HEK293 (cell line): ENCODE data around the gene SLC35B4.

ENCODE experiments used
- CTCF ChIA-PET: fragments of 350-600 bp; formaldehyde crosslinking; extraction: SDS; loops from one replicate; lab custom pipeline; 2021; ENCODE audit warnings: antibody characterized with exemption; lab: Yijun Ruan, JAX
- POLR2A ChIA-PET: fragments of 300-600 bp; formaldehyde crosslinking; extraction: SDS; loops from one replicate; lab custom pipeline; 2020; ENCODE audit warnings: antibody characterized with exemption, inconsistent platforms; lab: Yijun Ruan, JAX
- H3K27ac ChIP-seq: fragments of 200-500 bp; sonication (Bioruptor generic); 2 replicates; pipeline ENCODE4 v1.5.1; 2014; ENCODE audit warnings: low read depth, low read length, control low read depth, inconsistent platforms; ENCODE audit errors: extremely low read depth
- H3K36me3 ChIP-seq, 2 experiments: fragments of 200-500 bp in 1 of 2; sonication (Bioruptor generic) in 1 of 2; 1 replicate in 1 of 2; 2 replicates in 1 of 2; pipeline ENCODE4 v1.5.1; 2014 to 2017; ENCODE audit warnings: inconsistent platforms in 2 of 2, low read length in 2 of 2; ENCODE audit not compliant: control insufficient read depth in 2 of 2, insufficient read depth in 1 of 2
- H3K4me1 ChIP-seq: fragments of 200-500 bp; sonication (Bioruptor generic); 2 replicates; pipeline ENCODE4 v1.5.1; 2014; ENCODE audit warnings: mild to moderate bottlenecking, low read length, inconsistent platforms; ENCODE audit not compliant: control insufficient read depth, insufficient read depth
- H3K4me3 ChIP-seq: 2 replicates; pipeline ENCODE4 v1.5.1; 2011; ENCODE audit warnings: low read depth, mild to moderate bottlenecking, control low read depth, low read length, moderate library complexity
- H3K9me3 ChIP-seq: fragments of 200-500 bp; sonication (Bioruptor generic); 2 replicates; pipeline ENCODE4 v1.5.1; 2014; ENCODE audit warnings: low read depth, low read length, inconsistent platforms; ENCODE audit not compliant: control insufficient read depth, insufficient read depth
- FEZF1 ChIP-seq: fragments of 450-650 bp; formaldehyde crosslinking; IDR thresholded peaks from 2 replicates; pipeline ENCODE4 v1.5.1; 2016; ENCODE audit warnings: missing biosample characterization, missing genetic modification characterization
- GLIS1 ChIP-seq: fragments of 450-650 bp; formaldehyde crosslinking; IDR thresholded peaks from 2 replicates; pipeline ENCODE4 v1.5.1; 2016; ENCODE audit warnings: missing biosample characterization, missing genetic modification characterization
- GLIS2 ChIP-seq: fragments of 450-650 bp; formaldehyde crosslinking; IDR thresholded peaks from 2 replicates; pipeline ENCODE4 v1.5.1; 2016; ENCODE audit warnings: missing biosample characterization, missing genetic modification characterization
- HIC1 ChIP-seq: fragments of 450-650 bp; formaldehyde crosslinking; IDR thresholded peaks from 2 replicates; pipeline ENCODE4 v1.5.1; 2016; ENCODE audit warnings: missing biosample characterization, missing genetic modification characterization
- HOXC10 ChIP-seq: sonication (generic); formaldehyde crosslinking; IDR thresholded peaks from 2 replicates; pipeline ENCODE4 v1.8.1; 2023; ENCODE audit warnings: mild to moderate bottlenecking, missing genetic modification reagents
- KLF17 ChIP-seq: fragments of 450-650 bp; formaldehyde crosslinking; IDR thresholded peaks from 2 replicates; pipeline ENCODE4 v1.5.1; 2016; ENCODE audit warnings: missing biosample characterization, missing genetic modification characterization
- PBX3 ChIP-seq: sonication (generic); formaldehyde crosslinking; IDR thresholded peaks from 2 replicates; pipeline ENCODE4 v1.8.1; 2022; ENCODE audit warnings: mild to moderate bottlenecking, moderate library complexity, missing genetic modification reagents
- PRDM1 ChIP-seq: fragments of 450-650 bp; formaldehyde crosslinking; IDR thresholded peaks from 2 replicates; pipeline ENCODE4; 2016; ENCODE audit warnings: missing biosample characterization, missing genetic modification characterization
- YY2 ChIP-seq: fragments of 450-650 bp; formaldehyde crosslinking; IDR thresholded peaks from 2 replicates; pipeline ENCODE4 v1.5.1; 2016; ENCODE audit warnings: missing biosample characterization, missing genetic modification characterization
- ZBTB10 ChIP-seq: fragments of 450-650 bp; formaldehyde crosslinking; IDR thresholded peaks from 2 replicates; pipeline ENCODE4 v1.5.1; 2016; ENCODE audit warnings: missing biosample characterization, missing genetic modification characterization
- ZNF114 ChIP-seq: fragments of 450-650 bp; formaldehyde crosslinking; IDR thresholded peaks from 2 replicates; pipeline ENCODE4 v1.5.0; 2017; ENCODE audit warnings: missing biosample characterization, missing genetic modification characterization
- ZNF121 ChIP-seq: fragments of 450-650 bp; formaldehyde crosslinking; IDR thresholded peaks from 2 replicates; pipeline ENCODE4 v1.5.1; 2016; ENCODE audit warnings: missing biosample characterization, missing genetic modification characterization
- ZNF146 ChIP-seq: fragments of 450-650 bp; formaldehyde crosslinking; IDR thresholded peaks from 2 replicates; pipeline ENCODE4 v1.5.1; 2016; ENCODE audit warnings: missing biosample characterization, missing genetic modification characterization
- ZNF26 ChIP-seq: fragments of 450-650 bp; formaldehyde crosslinking; IDR thresholded peaks from 2 replicates; pipeline ENCODE4 v1.5.1; 2016; ENCODE audit warnings: missing biosample characterization, missing genetic modification characterization
- ZNF266 ChIP-seq: fragments of 450-650 bp; formaldehyde crosslinking; IDR thresholded peaks from 2 replicates; pipeline ENCODE4 v1.5.1; 2016; ENCODE audit warnings: missing biosample characterization, missing genetic modification characterization, low read depth
- ZNF292 ChIP-seq: fragments of 450-650 bp; formaldehyde crosslinking; IDR thresholded peaks from 2 replicates; pipeline ENCODE4 v1.5.1; 2016; ENCODE audit warnings: low read depth, missing biosample characterization, missing genetic modification characterization, borderline replicate concordance
- ZNF701 ChIP-seq: fragments of 450-650 bp; formaldehyde crosslinking; IDR thresholded peaks from 2 replicates; pipeline ENCODE4 v1.5.1; 2016; ENCODE audit warnings: missing biosample characterization, missing genetic modification characterization

SLC35B4 gene

GRCh38 chr7:134327896-134328295 lies 11.2 kb upstream of the SLC35B4 start (continued):
- no peak for TF ChIP-seq ZBTB10 (tag by site-specific recombination)
- no peak for TF ChIP-seq ZNF266 (tag by site-specific recombination)
- TF ChIP-seq YY2 (tag by site-specific recombination), result no peak
- no peak for TF ChIP-seq ZNF114
- TF ChIP-seq KLF17 (tag by site-specific recombination), result no peak
- no peak for TF ChIP-seq GLIS2
- TF ChIP-seq, all 188 proteins: peak for 3

- peak; percentile 51; the same call in 1 of the 2 replicates for TF ChIP-seq ZNF146
- no peak for TF ChIP-seq HOXC10 (CRISPR knock-in tag)
- no peaks in the 10 kb centered on the region for H3K4me1 ChIP-seq
- CTCF ChIA-PET, result interaction anchor here (0.5 to 0.7 kb wide), 2 partner anchors 375 to 1297 kb away, joined by 3 read pairs; no protein-coding TSS in a partner anchor
- POLR2A ChIA-PET, result no interaction called here
- no peak overlapping the region for H3K4me3 ChIP-seq
- H3K36me3 ChIP-seq, result no peaks in the 10 kb centered on the region
- no peak overlapping the region for H3K27ac ChIP-seq
- H3K9me3 ChIP-seq, result no peaks in the 10 kb centered on the region
Measured at GRCh38 chr7:134324107-134324506, 7.4 kb upstream of the SLC35B4 start.

GRCh38 chr7:134320201-134320600 lies 3.5 kb upstream of the SLC35B4 start:
- Histone ChIP-seq H3K4me1 (no peaks in the 10 kb centered on the region), H3K4me3 (no peak overlapping the region), H3K36me3 (no peaks in the 10 kb centered on the region), H3K9me3 (no peaks in the 10 kb centered on the region), H3K27ac (no peak overlapping the region)
- CTCF ChIA-PET, result interaction anchor here (0.6 kb wide), 1 partner anchor 1738 kb away, joined by 4 read pairs; no protein-coding TSS in a partner anchor
- POLR2A ChIA-PET, result no interaction called here
- no peak for TF ChIP-seq FEZF1 (tag by site-specific recombination)

GRCh38 chr7:134318443-134318842 lies 1.7 kb upstream of the SLC35B4 start:
- ChIA-PET CTCF (no interaction called here), POLR2A (no interaction called here)
- no peaks in the 10 kb centered on the region for H3K4me1 ChIP-seq
- no peak overlapping the region for H3K4me3 ChIP-seq
- H3K36me3 ChIP-seq, result no peaks in the 10 kb centered on the region
- no peak overlapping the region for H3K27ac ChIP-seq
- no peak for TF ChIP-seq ZNF121 (tag by site-specific recombination)
- no peak for TF ChIP-seq ZNF292 (tag by site-specific recombination)
- no peak for TF ChIP-seq PRDM1 (tag by site-specific recombination)
- TF ChIP-seq HIC1 (tag by site-specific recombination), result no peak
- TF ChIP-seq ZNF701, result no peak
- TF ChIP-seq ZNF26 (tag by site-specific recombination), result no peak
- TF ChIP-seq PBX3 (CRISPR knock-in tag), result no peak
- TF ChIP-seq GLIS1, result no peak
- no peaks in the 10 kb centered on the region for H3K9me3 ChIP-seq
